ENCODE results near the gene BMP15.

DNA sequence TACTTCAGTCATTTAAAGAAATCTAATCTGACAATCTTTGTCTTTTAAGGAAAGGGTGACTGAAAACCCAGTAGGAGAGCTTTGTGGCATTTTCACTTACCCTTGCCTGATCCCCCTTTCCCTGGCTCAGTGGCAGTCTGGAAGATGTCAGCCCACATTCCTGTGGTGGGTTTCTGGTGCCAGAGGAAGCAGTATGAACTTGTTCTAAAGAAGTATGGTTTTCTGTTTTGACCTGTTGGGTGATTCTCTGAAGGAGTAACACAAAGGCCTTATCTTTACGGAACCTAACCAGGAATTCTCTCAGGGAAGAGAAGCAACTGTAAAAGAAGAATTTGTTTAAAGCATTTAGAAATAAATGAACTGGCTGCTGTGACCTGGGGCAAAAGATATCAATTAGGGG, 41.9 kb downstream of the BMP15 start:
- TF ChIP-seq HOXD1 (CRISPR knock-in tag; IDR thresholded peaks at IDR 0.05): no peak
- TF ChIP-seq EHMT2 (IDR thresholded peaks at IDR 0.05; ENCODE audit: borderline replicate concordance, low read depth, low read length): no peak
- no peak for TF ChIP-seq EP300 (IDR thresholded peaks at IDR 0.05; ENCODE audit: low read depth in 2 of 2, low read length in 2 of 2)
- no peak for TF ChIP-seq EP300 (CRISPR knock-in tag; IDR thresholded peaks at IDR 0.05; ENCODE audit: borderline replicate concordance)
